Endothelial cell of umbilical vein (primary cell): Measurements from ENCODE around the gene SBK1. TPM values are rescaled to one million over a fixed set of nuclear protein-coding genes. Genes with fewer than 3 reads are reported as not detected.

Experiments used
- BruUV-seq: library from RNA; stranded (reverse); fragments of 400-500 nt; replicated peaks from 2 replicates; lab custom pipeline; 2021; lab: Mats Ljungman, UMichigan
- CTCF ChIA-PET: fragments of 300-600, 350-600 bp; sonication (Branson Sonifier 250); formaldehyde crosslinking; loops from one replicate; lab custom pipeline; 2021; ENCODE audit warnings: antibody characterized with exemption, inconsistent platforms; lab: Charles Lee
- POLR2A ChIA-PET: fragments of 300-600, 350-600 bp; sonication (Branson Sonifier 250); formaldehyde crosslinking; loops from one replicate; lab custom pipeline; 2021; ENCODE audit warnings: antibody characterized with exemption, inconsistent platforms; lab: Charles Lee
- DNase-seq: peaks from one replicate; pipeline ENCODE4 v3.0.0-alpha.2; 2011; ENCODE audit warnings: low read depth, low spot score
- FAIRE-seq: peaks from 2 replicates; lab custom pipeline; 2011; peaks lifted over from hg19 to GRCh38; lab: Jason Lieb, UNC
- H2AFZ ChIP-seq: 2 replicates; pipeline ENCODE4 v1.6.0; 2012; ENCODE audit warnings: low read depth, low read length, control low read depth, inconsistent platforms
- H3K27ac ChIP-seq: 2 replicates; pipeline ENCODE4 v1.5.1; 2011; ENCODE audit warnings: low read depth, mild to moderate bottlenecking, control low read depth, low read length, moderate library complexity; ENCODE audit not compliant: insufficient read depth
- H3K27me3 ChIP-seq, 2 experiments: 2 replicates each; pipeline versions ENCODE4 v1.6.0 to v1.6.1; 2011; ENCODE audit warnings: low read length in 2 of 2, mixed read lengths in 1 of 2; ENCODE audit not compliant: control insufficient read depth in 2 of 2, insufficient read depth in 2 of 2
- H3K36me3 ChIP-seq, 2 experiments: 2 replicates in 1 of 2; 3 replicates in 1 of 2; pipeline ENCODE4 v1.5.1; 2011; ENCODE audit warnings: low read length in 2 of 2, mild to moderate bottlenecking in 1 of 2, moderate library complexity in 1 of 2; ENCODE audit not compliant: control insufficient read depth in 2 of 2, insufficient read depth in 2 of 2; ENCODE audit errors: extremely low read depth in 1 of 2
- H3K4me1 ChIP-seq: 3 replicates; pipeline ENCODE4 v1.5.1; 2011; ENCODE audit warnings: mild to moderate bottlenecking, low read length; ENCODE audit not compliant: control insufficient read depth, insufficient read depth; ENCODE audit errors: extremely low read depth
- H3K4me2 ChIP-seq: 2 replicates; pipeline ENCODE4 v1.6.1; 2011; ENCODE audit warnings: low read length, control low read depth, mixed read lengths; ENCODE audit not compliant: insufficient read depth
- H3K4me3 ChIP-seq, 3 experiments: fragments of 200-600 bp in 1 of 3; sonication (generic), shearing (Covaris generic) in 1 of 3; replicated peaks in 1 of 3; 2 replicates each; pipeline ENCODE4 v1.5.1; 2011 to 2016; ENCODE audit warnings: control low read depth in 3 of 3, low read length in 3 of 3, mild to moderate bottlenecking in 2 of 3, inconsistent platforms in 1 of 3, low read depth in 1 of 3, moderate library complexity in 1 of 3; ENCODE audit not compliant: insufficient read depth in 1 of 3
- H3K79me2 ChIP-seq: 2 replicates; pipeline ENCODE4 v1.6.0; 2012; ENCODE audit warnings: low read length, inconsistent platforms; ENCODE audit not compliant: control insufficient read depth, insufficient read depth
- H3K9ac ChIP-seq: replicated peaks from 2 replicates; pipeline ENCODE3; 2011; ENCODE audit warnings: low read length, control low read depth; ENCODE audit not compliant: insufficient read depth; ENCODE audit errors: extremely low read depth
- H3K9me1 ChIP-seq: replicated peaks from 3 replicates; pipeline ENCODE4 v1.6.0; 2011; ENCODE audit warnings: mild to moderate bottlenecking, low read length; ENCODE audit not compliant: control insufficient read depth, insufficient read depth; ENCODE audit errors: extremely low read depth
- H3K9me3 ChIP-seq: replicated peaks from 2 replicates; pipeline ENCODE4 v1.5.1; 2012; ENCODE audit warnings: low read length, inconsistent platforms; ENCODE audit not compliant: control insufficient read depth, insufficient read depth
- H4K20me1 ChIP-seq: replicated peaks from 2 replicates; pipeline ENCODE3; 2011; ENCODE audit warnings: mild to moderate bottlenecking, low read length; ENCODE audit not compliant: control insufficient read depth, insufficient read depth; ENCODE audit errors: extremely low read depth
- CTCF ChIP-seq, 2 donors: IDR thresholded peaks; 1 replicate in 1 of 2; 2 replicates in 1 of 2; pipeline ENCODE4 v1.5.1; 2011; ENCODE audit warnings: low read length in 2 of 2, mild to moderate bottlenecking in 2 of 2, moderate library complexity in 2 of 2, control low read depth in 1 of 2, inconsistent platforms in 1 of 2, low read depth in 1 of 2; ENCODE audit not compliant: insufficient read depth in 1 of 2; ENCODE audit errors: extremely low read depth in 1 of 2
- EZH2 ChIP-seq: IDR thresholded peaks from 2 replicates; pipeline ENCODE4 v1.6.1; 2012; ENCODE audit warnings: borderline replicate concordance, low read depth, mild to moderate bottlenecking, moderate library complexity, low read length, inconsistent platforms; ENCODE audit not compliant: severe bottlenecking
- GATA2 ChIP-seq: IDR thresholded peaks from 2 replicates; pipeline ENCODE4 v1.7.0; 2011; ENCODE audit warnings: low read depth, mild to moderate bottlenecking, moderate library complexity, mixed read lengths, low read length; ENCODE audit not compliant: insufficient read length, insufficient read depth
- JUN ChIP-seq: IDR thresholded peaks from 2 replicates; pipeline ENCODE4 v1.6.1; 2011; ENCODE audit warnings: borderline replicate concordance, low read depth; ENCODE audit not compliant: insufficient read length, insufficient read depth
- MAX ChIP-seq: IDR thresholded peaks from 2 replicates; pipeline ENCODE4 v1.6.1; 2011; ENCODE audit not compliant: insufficient read depth, insufficient read length
- MYC ChIP-seq: IDR thresholded peaks from one replicate; pipeline ENCODE4 v1.6.1; 2011; ENCODE audit warnings: mild to moderate bottlenecking, low read depth, low read length
- POLR2A ChIP-seq: IDR thresholded peaks from 2 replicates; pipeline ENCODE4 v1.6.1; 2012; ENCODE audit warnings: low read depth, mild to moderate bottlenecking, control low read depth, low read length
- POLR2AphosphoS5 ChIP-seq: IDR thresholded peaks from 2 replicates; pipeline ENCODE4 v1.6.1; 2012; ENCODE audit warnings: low read depth, mild to moderate bottlenecking, control low read depth, low read length, moderate library complexity; ENCODE audit not compliant: insufficient read depth
- dilution Hi-C: fragments of 300-500 bp; cut with MboI; formaldehyde crosslinking; loops from one replicate; pipeline ENCODE4 v1.15.0; 2019; ENCODE audit warnings: low sequenced_read_pairs; ENCODE audit not compliant: extremely low pct_ligation_motif_present
- intact Hi-C: fragments of 100-400 bp; cut with micrococcal nuclease; formaldehyde crosslinking; loops from one replicate; pipeline ENCODE4 v1.10.0; 2022
- polyA plus RNA-seq, 4 experiments: library from polyadenylated mRNA; depleted of rRNA in 3 of 4; stranded (reverse) in 3 of 4; unstranded in 1 of 4; fragments of >200 nt; gene quantifications; 2 replicates each; pipeline versions ENCODE4 v1.2.1 to v1.2.3, GENCODE V29; 2011 to 2012; ENCODE audit warnings: missing spikeins in 1 of 4
- total RNA-seq: library from RNA; stranded (reverse); gene quantifications from 2 replicates; pipeline ENCODE4 v1.2.3, GENCODE V29; 2021

SBK1 gene
- total and polyA plus RNA-seq, 2 donors (not counting 3 experiments of a cell fraction or from before 2014, with no cell fraction given): 0.19 to 0.51 TPM

- Histone ChIP-seq H3K4me3 (no peak overlapping the region), H2AFZ (no peak overlapping the region), H4K20me1 (no peaks in the 10 kb centered on the region), H3K79me2 (no peaks in the 10 kb centered on the region), H3K4me2 (no peak overlapping the region), H3K27ac (no peak overlapping the region), H3K4me1 (no peaks in the 10 kb centered on the region), H3K36me3 (no peaks in the 10 kb centered on the region), H3K27me3 (no peaks in the 10 kb centered on the region), H3K9ac (no peak overlapping the region), H3K9me3 (no peaks in the 10 kb centered on the region), H3K9me1 (no peaks in the 10 kb centered on the region)
- CTCF ChIA-PET: interaction anchor here (0.7 kb wide), 1 partner anchor 13 kb away, joined by 3 read pairs; no protein-coding TSS in a partner anchor
- DNase-seq (no peak), FAIRE-seq (no peak)
- BruUV-seq: no TSS peak
- dilution Hi-C loops: no loop called here
- POLR2A ChIA-PET: no interaction called here
- TF ChIP-seq EZH2 (no peak), GATA2 (no peak), CTCF (IDR thresholded peaks at IDR 0.05; ENCODE audit: extremely low read depth in 1 of 2, insufficient read depth in 1 of 2, low read depth in 1 of 2, low read length in 2 of 2) (no peak), POLR2AphosphoS5 (no peak), MYC (no peak), POLR2A (no peak), MAX (no peak), JUN (no peak)
- intact Hi-C loops: no loop called here
Observed at GRCh38 chr16:28264656-28265055, 27.7 kb upstream of the SBK1 start.
